GM12865 (cell line): ENCODE measurements around the gene WTIP.

Experiments
- DNase-seq: peaks from one replicate; pipeline ENCODE4 v3.0.0; 2010; ENCODE audit warnings: low read depth
- H3K4me3 ChIP-seq: 2 replicates; pipeline ENCODE4 v1.5.1; 2011; ENCODE audit warnings: mild to moderate bottlenecking, low read depth, low read length, control low read depth
- TF ChIP-seq, protein P1 (sequence below): IDR thresholded peaks from 2 replicates; pipeline ENCODE4 v1.5.1; 2011; ENCODE audit warnings: low read length, control low read depth, low read depth, inconsistent platforms; ENCODE audit not compliant: insufficient read depth; ENCODE audit errors: missing control alignments

The WTIP gene

DNA sequence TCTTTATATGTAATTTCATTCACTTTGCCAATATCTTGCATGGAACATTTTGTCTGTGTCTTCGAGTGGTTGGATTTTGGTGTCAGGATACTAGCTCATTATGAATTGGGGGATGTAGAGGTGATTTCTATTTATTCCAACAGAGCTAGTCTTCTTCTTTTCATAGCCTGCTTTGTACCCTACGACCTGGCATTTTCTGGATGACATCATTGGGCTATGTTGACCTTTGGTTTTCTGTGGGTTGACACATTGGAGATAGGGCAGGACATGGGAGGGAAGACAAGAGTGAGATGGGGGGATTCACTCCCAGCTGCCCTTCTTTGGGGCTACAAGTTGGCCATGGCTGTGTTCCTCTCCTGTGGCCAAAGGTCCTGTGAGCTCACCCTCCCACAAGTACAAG is 38.0 kb downstream of the WTIP start:
- no peak overlapping the region for H3K4me3 ChIP-seq
- TF ChIP-seq, protein P1, sequence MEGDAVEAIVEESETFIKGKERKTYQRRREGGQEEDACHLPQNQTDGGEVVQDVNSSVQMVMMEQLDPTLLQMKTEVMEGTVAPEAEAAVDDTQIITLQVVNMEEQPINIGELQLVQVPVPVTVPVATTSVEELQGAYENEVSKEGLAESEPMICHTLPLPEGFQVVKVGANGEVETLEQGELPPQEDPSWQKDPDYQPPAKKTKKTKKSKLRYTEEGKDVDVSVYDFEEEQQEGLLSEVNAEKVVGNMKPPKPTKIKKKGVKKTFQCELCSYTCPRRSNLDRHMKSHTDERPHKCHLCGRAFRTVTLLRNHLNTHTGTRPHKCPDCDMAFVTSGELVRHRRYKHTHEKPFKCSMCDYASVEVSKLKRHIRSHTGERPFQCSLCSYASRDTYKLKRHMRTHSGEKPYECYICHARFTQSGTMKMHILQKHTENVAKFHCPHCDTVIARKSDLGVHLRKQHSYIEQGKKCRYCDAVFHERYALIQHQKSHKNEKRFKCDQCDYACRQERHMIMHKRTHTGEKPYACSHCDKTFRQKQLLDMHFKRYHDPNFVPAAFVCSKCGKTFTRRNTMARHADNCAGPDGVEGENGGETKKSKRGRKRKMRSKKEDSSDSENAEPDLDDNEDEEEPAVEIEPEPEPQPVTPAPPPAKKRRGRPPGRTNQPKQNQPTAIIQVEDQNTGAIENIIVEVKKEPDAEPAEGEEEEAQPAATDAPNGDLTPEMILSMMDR: no peak
- no peak for DNase-seq

DNA sequence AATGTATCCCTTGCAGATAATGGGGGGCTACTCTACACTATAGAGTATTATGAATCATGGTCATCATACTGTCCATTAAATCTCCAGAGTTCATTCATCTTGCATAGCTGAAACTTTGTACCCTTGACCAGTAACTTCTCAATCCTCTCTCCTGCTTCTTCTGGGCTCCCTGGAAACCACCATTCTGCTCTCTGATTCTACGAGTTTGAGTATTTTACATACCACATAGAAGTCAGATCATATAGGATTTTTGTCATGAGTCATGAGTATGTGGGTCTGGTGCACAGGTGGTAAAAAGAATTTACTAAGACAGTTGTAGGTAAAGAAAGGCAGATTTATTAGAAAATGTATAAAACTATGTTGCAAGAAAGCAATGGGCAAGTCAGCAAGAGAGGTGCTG is 41.9 kb downstream of the WTIP start:
- no peak overlapping the region for H3K4me3 ChIP-seq
- TF ChIP-seq, protein P1: no peak

DNA sequence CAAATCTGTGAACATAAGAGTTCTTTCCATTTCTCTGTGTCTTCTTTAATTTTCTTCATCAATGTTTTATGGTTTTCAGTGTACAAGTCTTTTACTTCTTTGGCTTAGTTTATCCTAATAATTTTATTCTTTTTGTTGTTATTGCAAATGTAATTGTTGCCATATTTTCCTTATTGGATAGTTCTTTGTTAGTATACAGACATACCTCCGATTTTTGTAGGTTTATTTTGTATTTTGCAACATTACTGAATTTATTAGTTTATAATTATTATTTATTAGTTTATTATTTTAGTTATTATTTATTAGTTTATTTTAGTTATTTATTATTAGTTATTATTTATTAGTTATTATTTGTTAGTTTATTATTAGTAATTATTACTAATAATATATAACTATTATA is 43.4 kb downstream of the WTIP start:
- no peak for DNase-seq
- no peak overlapping the region for H3K4me3 ChIP-seq
- TF ChIP-seq, protein P1: no peak

More for the DNA sequence above, 41.9 kb downstream of the WTIP start:
- DNase-seq: no peak

DNA sequence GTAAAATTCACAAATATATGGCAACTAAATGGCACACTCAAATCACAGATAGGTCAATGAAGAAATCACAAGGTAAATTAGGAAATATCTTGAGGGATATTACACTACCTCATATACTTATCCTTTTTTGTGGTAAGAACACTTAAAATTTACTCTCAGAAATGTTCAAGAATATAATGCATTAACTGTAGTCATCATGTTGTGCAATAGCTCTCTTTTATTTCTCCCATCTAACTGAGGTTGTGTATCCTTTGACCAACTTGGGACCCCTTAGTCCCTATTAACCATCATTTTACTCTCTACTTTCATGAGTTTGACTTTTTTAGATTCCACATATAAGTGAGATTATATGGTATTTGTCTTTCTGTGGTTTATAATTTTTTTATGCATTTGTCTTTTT is 52.6 kb downstream of the WTIP start:
- TF ChIP-seq, protein P1: no peak
- DNase-seq: no peak
- H3K4me3 ChIP-seq: no peak overlapping the region

DNA sequence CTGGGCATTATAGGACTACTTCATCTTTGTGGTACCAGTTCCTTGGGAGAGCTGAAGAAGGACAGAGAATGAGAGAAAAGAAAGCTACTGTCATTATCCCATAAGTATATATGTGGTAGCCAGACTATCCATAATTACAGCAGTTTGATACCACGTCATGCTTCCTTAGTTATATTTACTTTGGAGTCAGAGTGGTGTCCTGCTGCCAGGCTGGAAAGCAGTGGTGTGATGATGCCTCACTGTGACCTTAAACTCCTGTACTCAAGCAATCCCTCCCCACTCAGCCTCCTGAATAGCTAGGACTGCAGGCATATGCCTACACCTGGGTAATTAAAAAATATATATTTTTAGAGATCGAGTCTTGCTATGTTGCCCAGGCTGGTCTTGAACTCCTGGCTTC is 57.8 kb downstream of the WTIP start:
- H3K4me3 ChIP-seq: no peak overlapping the region
- no peak for DNase-seq
- TF ChIP-seq, protein P1: no peak

DNA sequence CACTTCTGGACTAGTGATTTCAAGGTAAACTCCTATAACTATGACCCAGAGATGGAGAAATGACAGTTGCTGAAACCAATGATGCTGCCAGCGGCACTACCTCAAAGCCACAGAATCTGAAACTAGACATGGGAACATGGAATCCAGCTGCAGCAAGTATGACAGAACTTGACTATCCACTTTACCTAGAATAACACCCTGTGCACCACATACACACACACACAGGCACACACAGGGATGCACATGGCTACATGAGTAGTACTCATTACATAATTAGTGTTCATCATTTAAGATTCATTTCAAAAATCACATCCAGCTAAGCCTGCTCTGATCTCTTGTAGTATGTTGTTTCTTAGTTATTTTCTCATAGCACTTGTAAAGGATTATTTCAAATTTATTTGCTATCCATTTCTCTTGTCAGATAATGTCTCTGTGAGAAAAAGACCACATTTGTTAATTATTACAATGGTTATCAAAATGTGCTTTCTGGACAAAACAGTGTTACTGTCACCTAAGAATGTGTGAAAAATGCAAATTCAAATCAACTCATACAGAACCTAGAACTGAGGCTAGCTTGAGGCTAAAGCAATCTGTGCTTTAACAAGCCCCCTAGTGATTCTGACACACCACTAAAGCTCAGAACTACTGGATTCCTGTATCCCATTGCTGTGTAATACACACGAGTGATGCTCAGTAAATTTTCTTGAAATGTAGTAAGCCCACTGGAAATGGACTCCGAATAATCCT is 59.4 kb downstream of the WTIP start:
- H3K4me3 ChIP-seq: no peak overlapping the region
- TF ChIP-seq, protein P1: no peak
- DNase-seq: no peak

DNA sequence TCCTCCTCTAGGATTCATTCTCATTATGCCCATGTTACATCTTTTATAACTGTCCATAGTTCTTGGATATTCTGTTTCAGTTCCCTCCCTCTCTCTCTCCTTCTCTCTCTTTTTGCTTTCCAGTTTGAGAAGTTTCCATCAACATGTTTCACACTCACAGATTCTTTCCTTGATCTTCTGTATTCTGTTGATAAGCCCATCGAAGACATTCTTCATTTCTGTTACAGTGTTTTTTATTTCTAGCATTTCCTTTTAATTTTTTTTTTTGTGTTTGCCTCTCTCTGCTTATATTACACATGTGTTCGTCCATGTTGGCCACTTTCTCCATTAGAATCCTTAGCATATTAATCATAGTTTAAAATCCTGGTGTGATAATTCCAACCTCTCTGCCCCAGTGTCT is 68.3 kb downstream of the WTIP start:
- H3K4me3 ChIP-seq: no peak overlapping the region
- DNase-seq: no peak
- TF ChIP-seq, protein P1: no peak
